Brain microvascular endothelial cell (primary cell): Measurements from ENCODE around the gene RTN4RL1.

ENCODE experiments used
- DNase-seq: peaks from one replicate; pipeline ENCODE4 v3.0.0-alpha.2; 2020
- H3K27ac ChIP-seq: fragments of 250-450 bp; sonication (Bioruptor Pico); 2 replicates; pipeline ENCODE4 v1.5.1; 2020; ENCODE audit warnings: mild to moderate bottlenecking, moderate library complexity
- H3K27me3 ChIP-seq: fragments of 250-450 bp; sonication (Bioruptor Pico); replicated peaks from 2 replicates; pipeline ENCODE4 v1.5.1; 2020; ENCODE audit warnings: mild to moderate bottlenecking
- H3K36me3 ChIP-seq: fragments of 250-450 bp; sonication (Bioruptor Pico); replicated peaks from 2 replicates; pipeline ENCODE4 v1.5.1; 2020; ENCODE audit warnings: mild to moderate bottlenecking
- H3K4me3 ChIP-seq: 2 replicates; pipeline ENCODE4 v1.5.1; 2011; ENCODE audit warnings: low read depth, mild to moderate bottlenecking, control low read depth, low read length, moderate library complexity
- CTCF ChIP-seq: IDR thresholded peaks from 2 replicates; pipeline ENCODE4 v1.5.1; 2011; ENCODE audit warnings: low read depth, mild to moderate bottlenecking, moderate library complexity, low read length, control low read depth, inconsistent platforms; ENCODE audit errors: missing control alignments
- in situ Hi-C: cut with HindIII; loops from 2 replicates; pipeline ENCODE4 v1.10.0; 2017; ENCODE audit warnings: low sequenced_read_pairs, low pct_ligation_motif_present

Gene RTN4RL1

GRCh38 chr17:1965556-1966273 lies 59.4 kb downstream of the RTN4RL1 start:
- no peak for TF ChIP-seq CTCF
- no peak overlapping the region for H3K27ac ChIP-seq
- no peak for DNase-seq

GRCh38 chr17:1963250-1963649 lies 61.9 kb downstream of the RTN4RL1 start:
- DNase-seq: no peak
- H3K27ac ChIP-seq: no peak overlapping the region
- no peaks in the 10 kb centered on the region for H3K36me3 ChIP-seq
- H3K27me3 ChIP-seq: peaks cover 8% of the 10 kb centered on the region
- no peak for TF ChIP-seq CTCF
- in situ Hi-C loops: no loop called here
- no peak overlapping the region for H3K4me3 ChIP-seq

More at GRCh38 chr17:1965556-1966273, 59.4 kb downstream of the RTN4RL1 start:
- H3K36me3 ChIP-seq: no peaks in the 10 kb centered on the region
- in situ Hi-C loops: no loop called here
- peaks cover 8% of the 10 kb centered on the region for H3K27me3 ChIP-seq
- H3K4me3 ChIP-seq: no peak overlapping the region

- H3K4me3 ChIP-seq: no peak overlapping the region
- DNase-seq: no peak
- in situ Hi-C loops: no loop called here
- no peaks in the 10 kb centered on the region for H3K36me3 ChIP-seq
- H3K27me3 ChIP-seq: peaks cover 3% of the 10 kb centered on the region
- H3K27ac ChIP-seq: no peak overlapping the region
- TF ChIP-seq CTCF: no peak
These were observed 63.9 kb downstream of the RTN4RL1 start for GRCh38 chr17:1961189-1961588.

- in situ Hi-C loops: no loop called here
- Histone ChIP-seq H3K4me3 (no peak overlapping the region), H3K27me3 (no peaks in the 10 kb centered on the region), H3K36me3 (no peaks in the 10 kb centered on the region), H3K27ac (no peak overlapping the region)
- no peak for TF ChIP-seq CTCF
- no peak for DNase-seq
These were observed 64.6 kb downstream of the RTN4RL1 start for GRCh38 chr17:1960545-1960912.

- TF ChIP-seq CTCF: no peak
- Histone ChIP-seq H3K27me3 (no peaks in the 10 kb centered on the region), H3K4me3 (no peak overlapping the region), H3K27ac (no peak overlapping the region), H3K36me3 (no peaks in the 10 kb centered on the region)
- in situ Hi-C loops: no loop called here
- DNase-seq: no peak
These were observed 65.1 kb downstream of the RTN4RL1 start for GRCh38 chr17:1959871-1960544.
